Activated CD4-positive, alpha-beta T cell treated with anti-CD3 and anti-CD28 coated beads, Interleukin-2, amount 50 U/mL, for 1 hour (primary cell): Measurements from ENCODE around the gene CFAP410.
A peak's percentile ranks its signal among the peaks of the same experiment; 100 is the strongest.

Experiments
- DNase-seq: peaks from one replicate; pipeline ENCODE4 v3.0.0-alpha.2; 2020

The CFAP410 gene

GRCh38 chr21:44338971-44339910 is at the start of gene CFAP410:
TSS of gene CFAP410 (minus strand) at chr21:44339390. CDS start at chr21:44339194, 196 bp downstream.
- DNase-seq = peak; percentile 92

DNA sequence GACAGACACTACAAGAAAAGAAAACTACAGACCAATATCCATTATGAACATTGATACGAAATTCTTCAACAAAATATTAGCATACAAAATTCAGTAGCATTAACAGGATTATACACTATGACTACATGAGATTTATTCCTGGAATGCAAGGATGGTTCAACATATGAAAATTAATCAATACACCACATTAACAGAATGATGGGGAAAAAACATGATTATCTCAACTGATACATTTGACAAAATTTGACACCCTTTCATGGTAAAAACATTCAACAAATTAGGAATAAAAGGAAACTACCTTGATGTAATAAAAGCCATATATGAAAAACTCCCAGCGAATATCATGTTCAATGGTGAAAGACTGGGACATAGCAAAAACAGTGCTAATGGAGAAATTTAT is 45.8 kb upstream of the CFAP410 start:
- DNase-seq = no peak

DNA sequence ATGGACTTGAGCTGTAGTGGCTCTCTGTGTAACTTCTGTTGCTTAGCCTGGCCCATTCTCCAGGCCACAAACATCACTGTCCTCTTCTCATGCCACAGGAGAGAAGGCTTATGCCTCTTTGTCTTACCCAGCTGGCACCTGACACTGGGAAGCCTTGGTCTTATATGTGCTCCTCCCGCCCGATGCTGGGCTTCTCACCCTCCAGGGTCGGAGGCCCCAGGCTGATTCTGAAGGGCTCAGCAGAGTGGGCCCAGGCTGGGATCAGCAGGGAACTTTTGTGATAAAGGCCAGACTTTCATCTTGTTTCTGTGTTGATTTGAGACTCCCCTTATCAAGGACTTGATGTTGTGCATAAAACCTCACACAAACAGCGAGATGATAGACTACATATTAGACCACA is 44.0 kb upstream of the CFAP410 start:
- no peak for DNase-seq

DNA sequence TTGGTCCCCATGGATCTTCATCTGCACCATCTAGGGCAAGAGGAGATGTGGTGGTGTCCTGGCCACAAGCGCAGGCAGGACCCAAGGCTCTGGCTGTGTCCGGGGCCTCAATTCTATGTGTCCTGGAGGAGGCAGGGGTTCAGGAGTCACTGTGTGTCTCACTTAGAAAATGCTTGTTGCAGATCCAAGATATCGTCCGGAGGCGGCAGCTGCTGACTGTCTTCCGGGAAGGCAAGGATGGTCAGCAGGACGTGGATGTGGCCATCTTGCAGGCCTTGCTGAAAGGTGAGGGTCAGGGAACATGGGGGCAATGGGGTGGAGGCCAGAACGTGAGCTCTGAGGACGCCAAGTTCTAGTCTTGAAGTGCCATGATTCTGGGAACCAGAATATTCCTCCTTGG is 43.3 kb upstream of the CFAP410 start:
- no peak for DNase-seq

DNA sequence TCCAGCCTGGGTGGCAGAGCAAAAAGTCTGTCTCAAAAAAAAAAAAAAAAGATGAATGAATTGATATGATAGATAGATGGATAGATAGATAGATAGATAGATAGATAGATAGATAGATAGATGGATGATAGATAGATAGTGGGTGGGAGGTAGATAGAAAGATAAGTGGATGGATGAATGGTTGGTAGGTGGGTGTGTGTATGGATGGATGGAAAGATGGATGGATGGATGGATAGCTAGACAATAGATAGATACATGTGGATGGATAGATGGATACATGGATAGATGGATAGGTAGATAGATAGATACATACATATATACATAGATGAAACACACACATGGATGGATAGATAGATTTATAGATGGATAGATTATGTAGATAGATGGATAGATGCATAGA is 42.7 kb upstream of the CFAP410 start:
- DNase-seq = no peak

GRCh38 chr21:44380876-44381275 is 41.7 kb upstream of the CFAP410 start:
- DNase-seq = no peak

DNA sequence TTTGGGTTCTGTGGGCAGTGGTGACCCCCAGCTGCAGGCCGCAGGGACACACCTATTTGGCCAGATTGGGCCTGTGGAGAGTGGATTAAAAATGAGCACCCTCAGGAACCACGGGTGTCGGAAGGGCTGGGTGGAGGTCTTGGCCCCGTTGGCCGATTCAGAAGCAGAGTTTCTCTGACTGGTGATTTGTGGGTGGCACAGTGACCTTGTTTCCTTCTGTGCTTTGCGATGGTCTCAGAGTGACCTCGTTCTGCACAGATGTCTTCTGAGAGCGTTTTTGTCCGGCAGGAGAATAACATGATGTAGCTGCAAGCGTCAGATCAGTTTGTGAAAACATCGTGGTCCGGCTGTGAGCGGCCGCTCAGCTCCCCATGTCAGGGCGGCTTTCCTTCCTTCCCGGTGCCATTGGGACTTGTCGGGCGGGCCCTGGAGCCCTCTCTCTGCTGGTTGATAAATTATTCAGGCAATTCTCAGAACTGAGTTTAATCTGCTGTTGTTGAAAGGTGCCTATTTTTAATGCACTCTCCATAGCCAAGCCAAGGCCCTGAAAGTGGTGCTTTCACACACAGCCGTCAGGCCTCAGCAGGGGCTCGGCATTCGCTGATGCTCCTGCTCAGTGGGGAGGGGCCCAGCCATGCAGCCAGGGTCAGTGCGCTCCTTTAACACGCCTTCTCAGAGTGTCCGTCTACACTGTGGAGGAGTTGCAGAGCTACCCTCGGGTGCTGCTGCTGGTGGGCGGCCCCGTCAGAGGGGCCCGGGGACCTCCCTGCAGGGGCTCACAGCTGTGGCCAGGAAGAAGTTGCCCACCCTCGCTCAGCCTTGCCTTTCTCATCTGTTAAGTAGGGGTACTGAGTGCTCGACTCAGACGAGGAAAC is 41.0 kb upstream of the CFAP410 start:
- DNase-seq = no peak

- DNase-seq = no peak
Observed at GRCh38 chr21:44379515-44379848, 40.3 kb upstream of the CFAP410 start.

- no peak for DNase-seq
Observed at GRCh38 chr21:44378646-44379514, 39.7 kb upstream of the CFAP410 start.

DNA sequence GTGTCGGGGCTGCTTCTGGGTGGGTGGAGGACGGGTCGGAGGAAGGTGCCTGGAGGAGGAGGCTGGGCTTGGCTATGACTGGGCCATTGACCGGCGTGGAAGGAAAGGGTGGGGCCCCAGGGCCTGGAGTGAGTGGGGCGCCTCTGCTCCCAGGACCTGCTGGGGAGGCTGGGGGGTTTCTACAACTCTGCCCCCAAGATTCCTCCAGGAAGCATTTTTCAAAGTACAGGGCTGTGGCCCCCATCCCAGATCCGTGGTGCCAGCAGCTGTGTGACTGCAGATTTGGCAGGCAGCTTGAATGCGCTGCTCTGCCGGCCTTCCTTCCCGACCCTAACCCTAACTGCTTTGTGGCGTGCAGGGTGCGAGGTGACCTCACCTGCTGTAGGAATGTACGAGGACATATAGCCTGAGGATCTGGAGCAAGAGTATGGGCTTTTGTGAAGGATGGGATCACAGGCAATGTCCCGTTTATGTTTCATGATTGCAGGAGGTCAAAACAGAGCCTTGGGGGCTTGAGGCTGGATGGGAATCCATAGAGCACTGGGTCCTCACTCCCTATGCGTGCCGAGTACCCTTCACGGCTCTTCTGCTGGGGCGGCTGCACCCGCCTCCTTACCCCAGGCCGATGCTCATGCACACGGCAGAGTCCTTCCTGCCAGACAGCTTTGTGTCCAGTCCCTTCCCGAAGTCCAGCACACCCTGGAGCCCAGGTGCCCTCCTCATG is 38.9 kb upstream of the CFAP410 start:
- DNase-seq = no peak

- no peak for DNase-seq
Observed at GRCh38 chr21:44377201-44377921, 38.2 kb upstream of the CFAP410 start.

DNA sequence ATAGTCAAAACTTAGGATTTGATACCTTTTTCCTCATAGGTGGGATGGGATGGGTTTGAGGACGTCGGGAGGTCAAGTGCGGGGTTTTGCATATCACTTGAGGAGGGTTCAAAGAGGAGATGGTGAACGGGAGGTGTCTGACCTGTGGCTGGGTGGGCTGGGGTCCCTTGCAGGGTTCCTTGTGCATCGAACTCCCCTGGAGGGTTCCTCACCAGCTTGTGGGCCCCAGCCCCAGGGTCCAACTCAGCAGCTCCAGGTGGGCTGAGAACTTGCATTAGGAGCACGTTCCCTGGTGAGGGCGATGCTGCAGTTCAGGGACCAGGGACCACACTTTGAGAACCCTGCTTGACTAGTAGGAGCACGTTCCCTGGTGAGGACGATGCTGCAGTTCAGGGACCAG is 37.4 kb upstream of the CFAP410 start:
- no peak for DNase-seq

- DNase-seq = no peak
Observed at GRCh38 chr21:44375761-44376241, 36.6 kb upstream of the CFAP410 start.

DNA sequence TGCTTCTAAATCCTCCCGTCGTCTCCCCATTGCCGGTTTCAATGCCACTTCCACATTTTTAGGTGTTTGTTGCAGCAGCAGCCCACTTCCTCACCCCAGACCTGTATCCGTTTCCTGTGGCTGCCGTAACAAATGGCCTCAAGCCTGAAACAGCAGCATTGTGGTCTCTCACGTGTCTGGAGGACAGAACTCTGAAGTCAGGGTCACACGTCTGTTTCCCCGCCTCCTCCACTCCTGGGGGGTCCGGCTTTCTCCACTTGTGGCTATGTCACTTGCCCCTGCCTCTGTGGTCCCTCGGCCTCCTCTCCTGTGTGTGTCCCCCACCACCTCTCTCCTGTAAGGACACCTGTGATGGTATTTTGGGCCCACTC is 36.1 kb upstream of the CFAP410 start:
- no peak for DNase-seq

GRCh38 chr21:44374601-44375280 is 35.6 kb upstream of the CFAP410 start:
- no peak for DNase-seq

DNA sequence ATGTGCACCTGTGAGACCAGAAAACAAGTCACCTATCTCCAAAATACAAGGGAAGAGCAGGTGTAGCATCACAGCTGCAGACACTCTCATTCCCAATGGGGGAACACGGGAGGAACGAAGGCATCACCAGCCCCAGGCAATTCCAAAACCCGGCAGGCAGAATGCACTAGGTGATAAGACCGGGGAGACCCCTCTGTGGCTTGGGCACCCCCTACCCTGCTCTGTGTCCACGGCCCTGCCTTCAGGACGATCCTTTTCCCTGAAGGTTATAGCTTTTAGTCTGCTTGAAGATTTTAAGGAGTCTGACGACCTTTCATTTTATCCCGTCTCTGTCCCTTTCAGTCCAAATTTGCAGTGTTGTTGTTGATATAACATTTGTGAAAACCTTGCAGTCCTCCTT is 33.4 kb upstream of the CFAP410 start:
- DNase-seq = no peak

DNA sequence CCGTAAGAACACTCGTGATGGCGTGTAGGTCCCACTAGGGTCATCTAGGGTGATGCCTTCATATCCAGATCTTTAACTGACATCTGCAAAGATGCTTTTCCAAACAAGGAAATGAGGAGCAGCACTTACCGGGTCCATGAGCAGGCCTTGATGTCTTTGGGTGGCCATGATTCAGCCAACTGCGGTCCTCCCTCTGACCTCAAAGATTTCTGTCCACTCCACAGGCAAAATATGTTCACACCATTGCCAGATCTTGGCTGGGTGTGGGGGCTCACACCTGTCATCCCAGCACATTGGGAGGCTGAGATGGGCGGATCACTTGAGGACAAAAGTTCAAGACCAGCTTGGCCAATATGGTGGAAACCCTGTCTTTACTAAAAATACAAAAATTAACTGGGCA is 32.4 kb upstream of the CFAP410 start:
- DNase-seq = no peak

GRCh38 chr21:44370786-44371410 is 31.7 kb upstream of the CFAP410 start:
- no peak for DNase-seq

GRCh38 chr21:44370027-44370735 is 31.0 kb upstream of the CFAP410 start:
- no peak for DNase-seq
